HuH-7.5 (cell line): Measurements from ENCODE around the gene CCDC141.
A peak's percentile ranks its signal among the peaks of the same experiment; 100 is the strongest.

Source experiments
- DNase-seq: peaks from one replicate; pipeline ENCODE4 v3.0.0; 2011; ENCODE audit warnings: low spot score

The CCDC141 gene

DNA sequence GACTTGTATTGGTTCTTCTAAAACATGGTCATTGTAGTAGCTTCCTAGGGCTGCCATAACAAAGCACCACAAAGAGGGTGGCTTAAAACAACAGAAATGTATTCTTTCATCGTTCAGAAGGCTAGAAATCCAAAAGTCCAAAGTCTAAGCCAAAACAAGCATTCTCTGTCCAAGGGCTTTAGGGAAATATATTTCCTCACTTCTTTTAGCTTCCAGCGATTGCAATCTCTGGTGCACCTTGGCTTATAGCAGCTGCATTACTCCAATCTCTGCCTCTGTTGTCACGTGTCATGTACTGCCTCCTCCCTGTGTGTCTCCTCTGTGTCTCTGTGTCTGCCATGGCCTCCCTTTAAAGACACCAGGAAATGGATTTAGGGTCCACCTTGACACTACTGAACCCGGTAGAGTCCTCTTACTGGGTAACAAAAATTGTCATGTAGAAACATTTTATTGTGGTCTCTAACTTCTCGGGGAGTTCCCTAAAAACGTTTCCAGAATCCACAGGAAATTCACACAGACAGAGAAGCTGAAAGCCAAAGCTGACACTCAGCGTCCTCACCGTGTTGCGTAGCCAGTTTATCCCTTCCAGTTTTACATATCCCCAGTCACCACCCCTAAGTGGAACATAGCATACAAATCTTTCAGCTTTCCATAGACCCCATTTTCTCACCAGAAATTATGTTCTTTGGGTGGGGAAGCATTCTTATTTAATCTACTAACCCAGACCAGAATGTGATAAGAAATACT lies 222.0 kb downstream of the CCDC141 start:
- DNase-seq: no peak

DNA sequence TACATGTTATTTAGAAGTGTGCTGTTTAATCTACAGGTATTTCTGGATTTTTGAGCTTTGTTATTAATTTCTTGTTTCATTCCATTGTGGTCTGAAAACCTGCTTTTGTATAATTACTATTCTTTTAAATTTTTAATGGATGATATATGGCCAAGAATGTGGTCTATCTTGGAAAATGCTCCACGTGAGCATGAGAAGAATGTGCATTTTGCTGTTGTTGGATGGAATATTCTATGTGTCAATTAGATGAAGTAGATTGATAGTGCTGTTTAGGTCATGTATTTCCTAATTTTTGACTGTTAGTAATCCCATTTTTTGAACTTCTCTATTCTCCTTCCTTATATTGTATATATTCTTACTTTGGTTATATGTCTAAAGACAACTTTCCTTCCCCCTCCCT lies 222.8 kb downstream of the CCDC141 start:
- DNase-seq: no peak

- no peak for DNase-seq
Measured at GRCh38 chr2:178825183-178825582, 224.8 kb downstream of the CCDC141 start.

- no peak for DNase-seq
Measured at GRCh38 chr2:178824181-178824580, 225.8 kb downstream of the CCDC141 start.

GRCh38 chr2:178819992-178820391 lies 229.9 kb downstream of the CCDC141 start:
- DNase-seq: no peak

GRCh38 chr2:178819147-178819875 lies 230.6 kb downstream of the CCDC141 start:
- DNase-seq: no peak

DNA sequence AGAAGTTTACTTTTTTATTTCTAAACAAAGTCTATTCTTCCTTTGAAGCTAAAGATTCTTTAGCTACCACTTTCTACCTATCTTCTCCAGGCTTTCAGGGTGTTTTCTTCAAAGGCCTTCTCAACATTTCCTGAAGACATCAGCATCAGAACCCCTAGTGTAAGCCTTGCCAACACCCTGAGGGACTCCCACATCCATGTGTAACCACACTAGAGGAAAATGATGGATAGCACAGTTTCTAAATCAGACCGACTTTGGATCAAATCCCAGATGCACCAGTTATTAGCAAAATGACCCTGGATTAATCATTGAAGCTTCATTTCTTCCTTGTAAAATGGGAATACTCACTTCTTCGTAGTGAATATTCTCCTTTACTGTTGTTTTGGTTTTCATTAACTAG lies 238.0 kb downstream of the CCDC141 start:
- no peak for DNase-seq

- DNase-seq: no peak
Measured at GRCh38 chr2:178811045-178811444, 238.9 kb downstream of the CCDC141 start.

DNA sequence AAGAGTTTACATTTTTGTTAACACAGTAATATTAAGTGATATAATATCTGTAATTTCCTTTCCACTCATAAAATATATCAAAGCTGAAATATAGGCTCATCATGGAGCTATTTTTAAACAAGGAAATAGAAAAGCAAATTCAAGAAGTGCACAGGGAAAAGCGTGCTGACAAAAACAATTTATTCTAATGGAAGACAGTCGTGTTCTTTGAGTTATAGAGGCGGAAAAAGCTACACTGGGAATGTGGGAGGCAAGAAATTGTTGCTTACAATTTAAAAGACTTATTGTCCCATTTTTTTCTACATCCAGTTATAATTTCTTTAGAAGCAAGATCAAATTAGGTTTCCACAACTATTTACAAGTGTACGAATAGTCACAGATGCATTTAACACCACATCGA lies 239.5 kb downstream of the CCDC141 start:
- DNase-seq: no peak

GRCh38 chr2:178807227-178808008 lies 242.5 kb downstream of the CCDC141 start, which contains the start of gene TTN:
TSS of gene TTN (minus strand) at chr2:178807423. CDS start at chr2:178804642, 2,781 bp downstream.
- no peak for DNase-seq

DNA sequence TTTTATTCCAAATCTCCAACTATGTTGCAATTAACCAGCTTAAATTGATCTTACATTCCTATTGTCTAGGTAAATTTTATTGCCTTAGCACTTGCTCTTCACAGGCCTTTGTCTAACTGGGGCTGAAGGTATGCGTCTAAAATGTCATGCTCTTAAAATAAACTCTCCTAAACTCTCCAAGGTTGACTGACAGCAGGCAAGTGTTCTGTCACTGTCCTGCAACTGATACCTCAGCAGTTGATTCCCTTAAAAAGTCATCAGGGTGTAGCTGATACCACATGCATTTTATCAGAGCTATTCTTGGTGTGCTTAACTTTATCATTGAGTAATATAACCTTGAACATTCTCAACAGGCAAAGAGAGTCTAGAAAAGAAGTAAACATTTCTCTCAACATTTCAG lies 243.4 kb downstream of the CCDC141 start:
- DNase-seq: no peak

DNA sequence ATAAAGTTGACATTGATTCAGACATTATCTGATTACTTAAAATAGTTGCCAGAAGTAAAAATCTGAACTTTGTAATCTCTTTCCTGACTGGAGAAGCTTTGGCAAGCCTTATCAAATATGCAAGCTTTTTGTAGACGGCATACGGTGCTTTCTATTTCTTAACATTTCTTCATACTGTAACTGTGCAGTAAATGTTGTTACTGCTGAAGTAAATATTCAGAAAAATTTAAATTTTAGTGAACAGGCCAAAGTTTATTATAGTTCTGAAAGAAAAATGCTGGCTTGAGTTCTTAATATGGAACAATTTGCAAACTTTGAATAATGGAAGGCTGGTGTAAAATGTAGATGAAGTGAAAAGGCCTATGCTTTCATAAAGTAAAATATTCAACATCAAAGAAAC lies 244.5 kb downstream of the CCDC141 start:
- no peak for DNase-seq

GRCh38 chr2:178804791-178805190 lies 245.1 kb downstream of the CCDC141 start:
- DNase-seq: peak; percentile 20

- no peak for DNase-seq
Measured at GRCh38 chr2:178800510-178800909, 249.4 kb downstream of the CCDC141 start.

DNA sequence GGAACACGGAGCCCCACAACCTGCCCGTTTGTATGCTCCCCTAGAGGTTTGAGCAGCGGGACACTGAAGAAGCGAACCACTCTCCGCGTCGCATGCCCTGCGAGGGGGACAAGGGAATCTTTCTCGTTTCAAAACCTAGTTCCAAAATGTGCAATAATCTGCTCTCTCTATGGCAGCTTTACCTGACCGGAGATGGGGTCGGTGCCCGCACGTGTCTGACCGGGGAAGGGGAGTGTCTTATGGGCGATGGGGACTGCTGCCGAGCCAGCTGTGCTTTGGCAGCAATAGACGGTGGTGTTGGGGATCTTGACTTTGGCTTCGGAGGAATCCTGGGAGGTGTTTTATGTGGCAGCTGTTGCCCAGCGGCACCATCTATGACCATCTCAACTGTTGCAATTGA lies 250.6 kb downstream of the CCDC141 start:
- DNase-seq: no peak

DNA sequence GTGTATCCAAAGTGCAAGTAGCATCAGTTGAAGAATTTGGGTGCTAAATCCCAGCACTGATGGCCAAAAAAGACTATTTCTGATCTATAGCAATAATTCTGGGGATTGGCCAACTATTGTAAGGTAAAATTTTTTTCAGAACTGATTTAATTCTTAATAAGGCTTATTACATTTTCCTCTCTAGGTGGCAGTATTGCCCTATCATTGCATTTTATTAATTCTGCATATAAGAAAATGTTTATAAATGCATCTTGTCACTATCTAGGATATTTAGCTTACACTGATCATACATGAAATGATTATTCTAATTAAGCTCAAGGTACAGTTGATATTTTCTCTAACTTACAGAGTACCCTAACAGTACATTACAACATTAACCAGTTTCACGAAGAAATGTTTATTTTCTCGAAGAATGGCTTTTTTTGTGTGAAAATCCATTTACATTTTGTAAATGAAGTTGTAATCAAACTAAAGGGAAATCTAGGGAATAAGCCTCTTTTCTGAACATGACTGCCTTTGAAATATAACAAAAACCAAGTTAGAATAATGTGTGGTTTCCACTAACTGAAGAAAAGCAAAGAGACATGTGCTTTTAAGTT lies 253.8 kb downstream of the CCDC141 start:
- no peak for DNase-seq

- DNase-seq: no peak
Measured at GRCh38 chr2:178787934-178788333, 262.0 kb downstream of the CCDC141 start.

- DNase-seq: no peak
Measured at GRCh38 chr2:178787155-178787554, 262.8 kb downstream of the CCDC141 start.

GRCh38 chr2:178783889-178784288 lies 266.0 kb downstream of the CCDC141 start:
- no peak for DNase-seq

- no peak for DNase-seq
Measured at GRCh38 chr2:178782236-178782635, 267.7 kb downstream of the CCDC141 start.
